Progenitor cell of endocrine pancreas (in vitro differentiated cells): ENCODE results near the gene NMU. TPM values are rescaled to one million over a fixed set of nuclear protein-coding genes. Genes with fewer than 3 reads are reported as not detected.

Experiments
- DNase-seq: peaks from one replicate; pipeline ENCODE4 v3.0.0; 2021; ENCODE audit warnings: low spot score; ENCODE audit not compliant: unreplicated experiment
- H3K27ac Mint-ChIP-seq: 2 replicates; pipeline ENCODE4 v1.8.0; 2021; ENCODE audit warnings: mild to moderate bottlenecking, moderate library complexity, mixed read lengths
- H3K27me3 Mint-ChIP-seq: 2 replicates; pipeline ENCODE4 v1.8.0; 2021; ENCODE audit warnings: mixed read lengths
- H3K36me3 Mint-ChIP-seq: 2 replicates; pipeline ENCODE4 v1.8.0; 2022; ENCODE audit warnings: mixed read lengths; ENCODE audit not compliant: insufficient read depth
- H3K4me1 Mint-ChIP-seq: 2 replicates; pipeline ENCODE4 v1.8.0; 2021; ENCODE audit warnings: low read depth, mixed read lengths
- H3K4me3 Mint-ChIP-seq: 2 replicates; pipeline ENCODE4 v1.8.0; 2021; ENCODE audit warnings: low read depth, mild to moderate bottlenecking, moderate library complexity, mixed read lengths
- H3K9me3 Mint-ChIP-seq: 2 replicates; pipeline ENCODE4 v1.8.0; 2021; ENCODE audit warnings: low read depth, mixed read lengths
- CTCF ChIP-seq: fragments of 200-600 bp; sonication (generic); IDR thresholded peaks from one replicate; pipeline ENCODE4 v1.5.0; 2021; ENCODE audit warnings: antibody characterized with exemption, mild to moderate bottlenecking; ENCODE audit not compliant: unreplicated experiment
- total RNA-seq: library from RNA; stranded (reverse); gene quantifications from 2 replicates; pipeline ENCODE4 v1.2.1, GENCODE V29; 2021

NMU gene
- total RNA-seq, 1 donor from 2014 or later = 0.77 TPM

DNA sequence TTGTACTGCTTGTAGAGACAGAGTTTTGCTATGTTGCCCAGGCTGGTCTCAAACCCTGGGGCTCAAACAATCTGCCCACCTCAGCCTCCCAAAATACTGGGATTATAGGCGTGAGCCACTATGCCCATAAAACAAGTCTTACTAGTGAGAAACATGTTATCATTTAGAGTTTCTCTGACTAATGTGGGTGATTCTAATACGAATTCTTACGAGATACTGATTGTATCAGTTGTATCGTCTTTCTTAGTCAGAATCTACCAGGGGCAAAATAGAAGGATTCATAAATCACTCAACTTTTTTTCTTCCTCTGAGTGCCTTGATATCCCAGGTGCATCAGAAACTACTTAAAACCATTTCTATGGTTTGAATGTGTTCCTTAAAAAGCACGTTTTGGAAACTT is 14.4 kb upstream of the NMU start:
- no peak overlapping the region for H3K27ac Mint-ChIP-seq
- no peak overlapping the region for H3K4me3 Mint-ChIP-seq
- TF ChIP-seq CTCF = no peak
- no peaks in the 10 kb centered on the region for H3K36me3 Mint-ChIP-seq
- H3K9me3 Mint-ChIP-seq = no peaks in the 10 kb centered on the region
- no peaks in the 10 kb centered on the region for H3K27me3 Mint-ChIP-seq
- H3K4me1 Mint-ChIP-seq = no peaks in the 10 kb centered on the region
- DNase-seq = no peak

GRCh38 chr4:55637272-55637820 is 1.2 kb upstream of the NMU start:
- H3K4me3 Mint-ChIP-seq = no peak overlapping the region
- TF ChIP-seq CTCF = no peak
- DNase-seq = no peak

GRCh38 chr4:55636656-55636999 is 530 bp upstream of the NMU start:
- H3K4me3 Mint-ChIP-seq = peak overlapping the region; percentile 72
- peak overlapping the region; percentile 62 for H3K27ac Mint-ChIP-seq
- no peak for TF ChIP-seq CTCF
- peaks cover 71% of the 10 kb centered on the region for H3K27me3 Mint-ChIP-seq
- peaks cover 13% of the 10 kb centered on the region for H3K4me1 Mint-ChIP-seq
- DNase-seq = no peak
- H3K36me3 Mint-ChIP-seq = no peaks in the 10 kb centered on the region
- peaks cover under 1% of the 10 kb centered on the region for H3K9me3 Mint-ChIP-seq

More at GRCh38 chr4:55637272-55637820, 1.2 kb upstream of the NMU start:
- H3K4me1 Mint-ChIP-seq = peaks cover 13% of the 10 kb centered on the region
- peaks cover 68% of the 10 kb centered on the region for H3K27me3 Mint-ChIP-seq
- no peaks in the 10 kb centered on the region for H3K9me3 Mint-ChIP-seq
- no peaks in the 10 kb centered on the region for H3K36me3 Mint-ChIP-seq
- H3K27ac Mint-ChIP-seq = no peak overlapping the region

- Mint-ChIP-seq H3K27ac (no peak overlapping the region), H3K9me3 (peaks cover 11% of the 10 kb centered on the region), H3K27me3 (peaks cover 64% of the 10 kb centered on the region), H3K4me3 (peak overlapping the region; percentile 76), H3K36me3 (no peaks in the 10 kb centered on the region), H3K4me1 (peaks cover 13% of the 10 kb centered on the region)
- no peak for TF ChIP-seq CTCF
- DNase-seq = no peak
These were observed 816 bp downstream of the NMU start for GRCh38 chr4:55635282-55635681.

- H3K27ac Mint-ChIP-seq = no peak overlapping the region
- no peaks in the 10 kb centered on the region for H3K36me3 Mint-ChIP-seq
- no peak for DNase-seq
- TF ChIP-seq CTCF = no peak
- H3K4me3 Mint-ChIP-seq = no peak overlapping the region
- peaks cover 11% of the 10 kb centered on the region for H3K9me3 Mint-ChIP-seq
- H3K27me3 Mint-ChIP-seq = peaks cover 59% of the 10 kb centered on the region
- peaks cover 13% of the 10 kb centered on the region for H3K4me1 Mint-ChIP-seq
These were observed 1.5 kb downstream of the NMU start for GRCh38 chr4:55634417-55635128.
